Panc1 (cell line): ENCODE results near the gene HIGD2A. TPM values are rescaled to one million over a fixed set of nuclear protein-coding genes. Genes with fewer than 3 reads are reported as not detected.

Experiments
- ATAC-seq: fragments of 200-7000 bp; cut with Tn5 transposase; 2 replicates; pipeline ENCODE4 v1.9.1; 2020; ENCODE audit warnings: mild to moderate bottlenecking, moderate library complexity
- BruUV-seq: library from RNA; stranded (reverse); fragments of 400-500 nt; replicated peaks from 2 replicates; lab custom pipeline; 2021; lab: Mats Ljungman, UMichigan
- CTCF ChIA-PET: fragments of 300-600 bp; sonication (Branson Sonifier 250); formaldehyde crosslinking; loops from one replicate; lab custom pipeline; 2022; ENCODE audit warnings: antibody characterized with exemption; lab: Charles Lee
- POLR2A ChIA-PET: fragments of 300-600 bp; sonication (Branson Sonifier 250); formaldehyde crosslinking; loops from one replicate; lab custom pipeline; 2022; ENCODE audit warnings: antibody characterized with exemption; lab: Charles Lee
- DNase-seq: peaks from one replicate; pipeline ENCODE4 v3.0.0-alpha.2; 2010; ENCODE audit warnings: low read depth, low spot score
- H3K27ac ChIP-seq: 2 replicates; pipeline ENCODE4 v1.5.1; 2011; ENCODE audit warnings: mild to moderate bottlenecking, low read length, inconsistent platforms
- H3K27me3 ChIP-seq: fragments of 200-500 bp; sonication (Bioruptor generic); 2 replicates; pipeline ENCODE4 v1.6.0; 2014; ENCODE audit warnings: low read length, inconsistent platforms; ENCODE audit not compliant: control insufficient read depth, insufficient read depth
- H3K36me3 ChIP-seq: fragments of 200-500 bp; sonication (Bioruptor generic); 2 replicates; pipeline ENCODE4 v1.5.1; 2014; ENCODE audit warnings: inconsistent platforms, mild to moderate bottlenecking, low read length, moderate library complexity; ENCODE audit not compliant: control insufficient read depth, insufficient read depth
- H3K4me1 ChIP-seq: 2 replicates; pipeline ENCODE4 v1.5.1; 2011; ENCODE audit warnings: inconsistent platforms, mild to moderate bottlenecking, low read length, moderate library complexity; ENCODE audit not compliant: control insufficient read depth, insufficient read depth
- H3K4me3 ChIP-seq, 2 experiments: 2 replicates each; pipeline ENCODE4 v1.5.1; 2011 to 2012; ENCODE audit warnings: low read depth in 2 of 2, low read length in 2 of 2, mild to moderate bottlenecking in 2 of 2, inconsistent platforms in 1 of 2, moderate library complexity in 1 of 2
- H3K9me3 ChIP-seq: fragments of 200-500 bp; sonication (Bioruptor generic); 2 replicates; pipeline ENCODE4 v1.5.1; 2014; ENCODE audit warnings: low read depth, mild to moderate bottlenecking, inconsistent platforms, low read length, moderate library complexity; ENCODE audit not compliant: control insufficient read depth, insufficient read depth
- POLR2AphosphoS5 ChIP-seq: IDR thresholded peaks from 2 replicates; pipeline ENCODE4 v1.6.1; 2012; ENCODE audit warnings: mild to moderate bottlenecking, low read depth, low read length, moderate library complexity
- REST ChIP-seq, 2 experiments: IDR thresholded peaks; 2 replicates each; pipeline ENCODE4 v1.6.1; 2011 to 2012; ENCODE audit warnings: low read depth in 2 of 2, control low read depth in 1 of 2, low read length in 1 of 2, mild to moderate bottlenecking in 1 of 2, moderate library complexity in 1 of 2; ENCODE audit not compliant: insufficient read depth in 1 of 2
- SIN3A ChIP-seq: IDR thresholded peaks from 2 replicates; pipeline ENCODE4 v1.6.1; 2012; ENCODE audit warnings: low read depth, mild to moderate bottlenecking, low read length, moderate library complexity, borderline replicate concordance; ENCODE audit not compliant: insufficient read depth
- TCF7L2 ChIP-seq: IDR thresholded peaks from 2 replicates; pipeline ENCODE4 v1.6.1; 2011; ENCODE audit warnings: mild to moderate bottlenecking, low read depth, low read length, inconsistent platforms
- in situ Hi-C: cut with HindIII; loops from 2 replicates; pipeline ENCODE4 v1.10.0; 2016; ENCODE audit warnings: low sequenced_read_pairs, low pct_unique_long_range_greater_than_20kb
- intact Hi-C: fragments of 100-400 bp; cut with micrococcal nuclease; formaldehyde crosslinking; loops from one replicate; pipeline ENCODE4 v1.10.0; 2022; ENCODE audit not compliant: unreplicated experiment
- total RNA-seq: library from RNA; stranded (reverse); gene quantifications from one replicate; pipeline ENCODE4 v1.2.1, GENCODE V29; 2021; ENCODE audit not compliant: unreplicated experiment
- TF ChIP-seq, protein P1 (sequence below): fragments of 450-650 bp; IDR thresholded peaks from 2 replicates; pipeline ENCODE4 v1.5.1; 2017; ENCODE audit warnings: mild to moderate bottlenecking

Gene HIGD2A
- total RNA-seq, 1 experiment from 2014 or later: 162 TPM

DNA sequence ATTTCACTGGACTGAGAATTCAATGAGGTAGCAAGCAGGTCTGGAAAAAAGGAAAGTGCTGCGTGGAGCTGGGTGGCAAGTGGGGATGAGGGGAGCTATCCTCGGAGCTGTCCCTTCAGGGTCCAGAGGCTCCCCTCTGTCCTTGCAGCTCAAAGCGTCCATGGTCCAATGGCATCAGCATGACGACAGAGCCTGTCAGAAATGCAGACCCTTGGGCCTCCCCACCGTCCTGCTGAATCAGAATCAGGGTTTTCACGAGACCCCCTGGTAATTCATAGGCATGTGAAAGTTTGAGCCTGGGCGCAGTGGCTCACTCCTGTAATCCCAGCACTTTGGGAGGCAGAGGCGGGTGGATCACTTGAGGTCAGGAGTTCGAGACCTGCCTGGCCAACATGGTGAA lies 5.5 kb downstream of the HIGD2A start:
- Histone ChIP-seq H3K9me3 (no peaks in the 10 kb centered on the region), H3K27me3 (no peaks in the 10 kb centered on the region), H3K4me1 (peaks cover 2% of the 10 kb centered on the region; the same call in 1 of the 2 replicates), H3K27ac (no peak overlapping the region), H3K36me3 (no peaks in the 10 kb centered on the region; the same call in 1 of the 2 replicates), H3K4me3 (no peak overlapping the region)
- BruUV-seq: no TSS peak
- in situ Hi-C loops: no loop called here
- no peak for TF ChIP-seq REST (IDR thresholded peaks at IDR 0.05; ENCODE audit: insufficient read depth in 1 of 2, low read depth in 2 of 2, low read length in 1 of 2)
- TF ChIP-seq, protein P1, sequence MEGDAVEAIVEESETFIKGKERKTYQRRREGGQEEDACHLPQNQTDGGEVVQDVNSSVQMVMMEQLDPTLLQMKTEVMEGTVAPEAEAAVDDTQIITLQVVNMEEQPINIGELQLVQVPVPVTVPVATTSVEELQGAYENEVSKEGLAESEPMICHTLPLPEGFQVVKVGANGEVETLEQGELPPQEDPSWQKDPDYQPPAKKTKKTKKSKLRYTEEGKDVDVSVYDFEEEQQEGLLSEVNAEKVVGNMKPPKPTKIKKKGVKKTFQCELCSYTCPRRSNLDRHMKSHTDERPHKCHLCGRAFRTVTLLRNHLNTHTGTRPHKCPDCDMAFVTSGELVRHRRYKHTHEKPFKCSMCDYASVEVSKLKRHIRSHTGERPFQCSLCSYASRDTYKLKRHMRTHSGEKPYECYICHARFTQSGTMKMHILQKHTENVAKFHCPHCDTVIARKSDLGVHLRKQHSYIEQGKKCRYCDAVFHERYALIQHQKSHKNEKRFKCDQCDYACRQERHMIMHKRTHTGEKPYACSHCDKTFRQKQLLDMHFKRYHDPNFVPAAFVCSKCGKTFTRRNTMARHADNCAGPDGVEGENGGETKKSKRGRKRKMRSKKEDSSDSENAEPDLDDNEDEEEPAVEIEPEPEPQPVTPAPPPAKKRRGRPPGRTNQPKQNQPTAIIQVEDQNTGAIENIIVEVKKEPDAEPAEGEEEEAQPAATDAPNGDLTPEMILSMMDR: no peak
- no peak for TF ChIP-seq TCF7L2
- TF ChIP-seq SIN3A: no peak
- TF ChIP-seq POLR2AphosphoS5: no peak
- DNase-seq: no peak
- CTCF ChIA-PET: no interaction called here
- POLR2A ChIA-PET: no interaction called here
- no peak for ATAC-seq
- intact Hi-C loops: no loop called here

DNA sequence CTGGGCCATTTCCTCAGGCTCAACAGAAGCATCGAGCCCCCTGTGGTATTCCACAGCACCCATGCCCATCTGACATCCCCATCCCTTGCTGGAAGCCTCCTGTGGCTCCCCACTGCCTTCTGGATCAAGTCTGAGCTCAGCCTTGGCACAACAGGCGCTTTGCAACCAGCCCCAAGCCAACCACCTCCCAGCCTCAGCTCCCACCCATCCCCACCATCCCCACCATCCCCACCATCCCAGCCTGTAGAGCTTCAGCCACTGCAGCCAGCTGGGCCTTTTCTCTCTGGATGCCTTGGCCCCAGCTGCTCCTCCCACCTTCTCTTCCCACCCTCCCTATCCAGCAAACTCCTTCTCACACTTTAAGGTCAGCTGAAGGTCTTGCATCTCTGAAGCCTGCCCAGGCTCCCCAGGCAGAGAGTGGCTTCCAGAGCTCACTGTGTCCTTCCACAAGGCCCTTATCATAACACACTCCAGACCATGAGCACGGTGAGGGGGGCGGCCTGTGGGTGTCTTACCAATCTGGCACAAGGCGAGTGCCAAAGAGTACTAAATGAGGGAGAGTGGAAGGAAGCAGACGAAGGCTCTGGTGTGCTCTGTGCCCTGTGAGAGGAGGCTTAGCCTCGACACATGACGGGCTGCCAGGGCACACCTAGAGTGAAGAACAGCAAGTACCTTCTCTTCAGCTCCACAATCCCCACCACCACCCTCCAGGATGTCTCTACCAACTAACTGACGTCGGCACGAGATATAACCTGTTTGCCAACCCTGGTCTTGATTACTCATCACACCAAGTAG lies 6.5 kb downstream of the HIGD2A start:
- Histone ChIP-seq H3K9me3 (no peaks in the 10 kb centered on the region), H3K36me3 (no peaks in the 10 kb centered on the region; the same call in 1 of the 2 replicates), H3K27ac (no peak overlapping the region), H3K4me1 (no peaks in the 10 kb centered on the region; the same call in 1 of the 2 replicates), H3K27me3 (no peaks in the 10 kb centered on the region), H3K4me3 (no peak overlapping the region)
- no peak for TF ChIP-seq TCF7L2
- TF ChIP-seq REST (IDR thresholded peaks at IDR 0.05; ENCODE audit: insufficient read depth in 1 of 2, low read depth in 2 of 2, low read length in 1 of 2): no peak
- TF ChIP-seq, protein P1: no peak
- no peak for TF ChIP-seq POLR2AphosphoS5
- no peak for TF ChIP-seq SIN3A
- DNase-seq (no peak), ATAC-seq (no peak)
- ChIA-PET CTCF (no interaction called here), POLR2A (interaction anchor here (0.5 kb wide), 2 partner anchors 129 to 143 kb away, joined by 4 to 5 read pairs; no protein-coding TSS in a partner anchor)
- in situ Hi-C loops: no loop called here
- intact Hi-C loops: no loop called here
- no TSS peak for BruUV-seq
